Epithelial cell of proximal tubule (primary cell): ENCODE measurements around the gene HSD17B14. TPM values are rescaled to one million over a fixed set of nuclear protein-coding genes. Genes with fewer than 3 reads are reported as not detected.
A peak's percentile ranks its signal among the peaks of the same experiment; 100 is the strongest.
"Not testable (repeated sequence)": the region's sequence is repeated elsewhere in the genome, so short reads cannot be mapped to it uniquely, and the experiment has no call there.

Source experiments
- DNase-seq: peaks from one replicate; pipeline ENCODE4 v3.0.0-alpha.2; 2011; ENCODE audit warnings: low read depth
- H3K4me3 ChIP-seq: 2 replicates; pipeline ENCODE4 v1.5.1; 2011; ENCODE audit warnings: low read depth, mild to moderate bottlenecking, low read length
- total RNA-seq: library from RNA; depleted of rRNA; stranded (reverse); fragments of >200 nt; gene quantifications from 2 replicates; pipeline ENCODE4 v1.2.3, GENCODE V29; 2015
- TF ChIP-seq, protein P1 (sequence below): conservative IDR thresholded peaks from 2 replicates; pipeline ENCODE4 v1.5.1; 2012; ENCODE audit warnings: low read depth, mild to moderate bottlenecking, low read length

The HSD17B14 gene
- 2.2 and 2.8 TPM in 2 replicates for total RNA-seq

DNA sequence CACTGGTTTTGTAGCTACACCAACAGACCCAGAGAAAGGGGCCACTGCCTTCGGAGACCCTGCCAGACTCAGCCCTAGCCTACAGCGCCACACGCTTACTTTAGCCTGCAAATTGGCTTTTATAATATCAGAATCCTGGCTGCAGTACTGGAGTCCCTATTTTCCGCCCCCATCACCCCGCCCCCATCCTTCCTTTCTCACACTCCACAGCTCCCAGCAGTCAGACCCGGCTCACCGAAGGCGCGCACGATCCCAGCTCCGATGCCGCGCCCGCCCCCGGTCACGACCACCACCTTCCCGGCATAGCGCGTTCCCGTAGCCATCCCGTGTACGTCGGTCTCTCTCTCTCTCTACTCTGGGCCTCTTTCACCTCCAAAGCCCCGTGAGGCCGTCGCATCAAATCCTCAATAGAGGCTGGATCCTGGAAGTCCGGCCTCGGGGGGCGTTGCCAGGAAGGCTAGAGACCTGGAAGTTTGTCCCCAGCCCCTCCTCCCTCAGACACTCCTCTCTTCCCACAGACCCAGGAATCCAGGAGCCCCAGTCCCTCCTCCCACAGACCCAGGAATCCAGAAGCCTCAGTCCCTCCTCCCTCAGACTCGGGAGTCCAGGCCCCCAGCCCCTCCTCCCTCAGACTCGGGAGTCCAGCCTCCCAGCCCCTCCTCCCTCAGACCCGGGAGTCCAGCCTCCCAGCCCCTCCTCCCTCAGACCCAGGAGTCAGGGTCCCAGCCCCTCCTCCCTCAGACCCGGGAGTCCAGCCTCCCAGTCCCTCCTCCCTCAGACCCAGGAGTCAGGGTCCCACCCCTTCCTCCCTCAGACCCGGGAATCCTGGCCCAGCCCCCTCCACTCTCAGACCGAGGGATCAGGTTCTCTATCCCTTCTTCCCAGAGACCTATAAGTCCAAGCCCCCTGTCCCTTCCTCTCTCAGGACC is at the start of gene HSD17B14:
TSS of gene HSD17B14 (minus strand) at position 403 of the 929 bp plus-strand sequence. CDS start at position 323, 80 bp downstream.
- peak within 1 kb of the TSS; percentile 54 for H3K4me3 ChIP-seq
- TF ChIP-seq, protein P1, sequence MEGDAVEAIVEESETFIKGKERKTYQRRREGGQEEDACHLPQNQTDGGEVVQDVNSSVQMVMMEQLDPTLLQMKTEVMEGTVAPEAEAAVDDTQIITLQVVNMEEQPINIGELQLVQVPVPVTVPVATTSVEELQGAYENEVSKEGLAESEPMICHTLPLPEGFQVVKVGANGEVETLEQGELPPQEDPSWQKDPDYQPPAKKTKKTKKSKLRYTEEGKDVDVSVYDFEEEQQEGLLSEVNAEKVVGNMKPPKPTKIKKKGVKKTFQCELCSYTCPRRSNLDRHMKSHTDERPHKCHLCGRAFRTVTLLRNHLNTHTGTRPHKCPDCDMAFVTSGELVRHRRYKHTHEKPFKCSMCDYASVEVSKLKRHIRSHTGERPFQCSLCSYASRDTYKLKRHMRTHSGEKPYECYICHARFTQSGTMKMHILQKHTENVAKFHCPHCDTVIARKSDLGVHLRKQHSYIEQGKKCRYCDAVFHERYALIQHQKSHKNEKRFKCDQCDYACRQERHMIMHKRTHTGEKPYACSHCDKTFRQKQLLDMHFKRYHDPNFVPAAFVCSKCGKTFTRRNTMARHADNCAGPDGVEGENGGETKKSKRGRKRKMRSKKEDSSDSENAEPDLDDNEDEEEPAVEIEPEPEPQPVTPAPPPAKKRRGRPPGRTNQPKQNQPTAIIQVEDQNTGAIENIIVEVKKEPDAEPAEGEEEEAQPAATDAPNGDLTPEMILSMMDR: no peak
- DNase-seq: no peak

DNA sequence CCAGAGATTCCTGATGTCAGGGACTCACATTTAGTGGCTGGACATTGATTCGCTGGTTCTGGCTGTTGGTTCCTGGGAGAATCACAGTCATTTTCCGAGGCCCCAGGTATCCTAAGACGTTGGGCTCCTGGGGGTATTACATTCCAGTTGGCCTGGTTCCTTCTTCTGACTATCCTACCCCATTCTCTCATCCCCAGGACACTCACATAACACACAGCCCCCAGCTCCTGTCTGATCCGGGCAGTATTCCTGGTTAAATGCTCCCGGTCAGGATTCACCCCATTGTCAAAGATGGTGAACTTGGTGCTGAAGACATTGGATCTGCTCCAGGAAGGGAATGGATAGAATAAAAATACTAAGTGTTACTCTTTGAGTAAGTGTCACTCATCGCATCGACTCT is 47.4 kb upstream of the HSD17B14 start:
- no peak for DNase-seq
- TF ChIP-seq, protein P1: no peak

DNA sequence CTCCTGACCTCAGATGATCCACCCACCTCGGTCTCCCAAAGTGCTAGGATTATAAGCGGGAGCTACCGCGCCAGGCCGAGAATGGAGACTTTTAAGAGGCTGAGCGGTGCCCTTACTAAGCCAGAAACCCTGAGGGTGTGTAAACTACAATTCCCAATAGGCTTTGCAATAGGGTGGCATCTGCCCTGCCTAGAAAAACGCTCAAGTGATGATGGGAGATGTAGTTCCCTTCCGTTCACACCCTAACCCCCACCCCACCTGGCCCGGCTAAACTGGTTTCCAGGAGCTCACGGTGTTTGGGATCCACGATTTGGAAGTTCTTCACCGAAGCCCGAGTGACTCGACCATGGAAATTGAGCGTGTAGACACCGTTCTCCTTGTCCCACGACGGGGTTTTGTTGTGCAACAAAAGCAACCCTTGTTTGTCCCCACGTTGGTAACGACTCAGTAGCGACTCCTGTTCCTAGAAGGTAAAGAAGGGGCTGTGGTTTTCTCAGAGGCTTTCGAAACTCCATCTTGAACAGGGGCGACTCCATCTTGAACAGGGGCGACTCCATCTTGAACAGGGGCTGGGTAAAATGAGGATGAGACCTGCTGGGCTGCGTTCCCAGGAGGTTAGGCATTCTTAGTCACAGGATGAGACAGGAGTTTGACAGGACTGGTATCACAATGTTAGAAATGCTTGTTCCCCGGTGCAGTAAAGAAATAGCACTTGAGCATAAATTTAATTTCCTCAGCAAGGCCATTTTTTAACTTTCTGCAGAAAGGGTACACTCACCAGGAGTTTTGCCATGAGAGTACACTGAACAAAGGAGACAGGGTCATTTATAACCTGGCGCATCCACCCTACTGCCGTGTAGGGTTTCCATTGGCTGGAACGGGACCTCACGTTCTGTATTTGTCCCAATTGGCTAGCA is 45.7 kb upstream of the HSD17B14 start:
- H3K4me3 ChIP-seq: no peak overlapping the region
- DNase-seq: no peak
- TF ChIP-seq, protein P1: no peak

More for the DNA sequence above, 47.4 kb upstream of the HSD17B14 start:
- H3K4me3 ChIP-seq: no peak overlapping the region

DNA sequence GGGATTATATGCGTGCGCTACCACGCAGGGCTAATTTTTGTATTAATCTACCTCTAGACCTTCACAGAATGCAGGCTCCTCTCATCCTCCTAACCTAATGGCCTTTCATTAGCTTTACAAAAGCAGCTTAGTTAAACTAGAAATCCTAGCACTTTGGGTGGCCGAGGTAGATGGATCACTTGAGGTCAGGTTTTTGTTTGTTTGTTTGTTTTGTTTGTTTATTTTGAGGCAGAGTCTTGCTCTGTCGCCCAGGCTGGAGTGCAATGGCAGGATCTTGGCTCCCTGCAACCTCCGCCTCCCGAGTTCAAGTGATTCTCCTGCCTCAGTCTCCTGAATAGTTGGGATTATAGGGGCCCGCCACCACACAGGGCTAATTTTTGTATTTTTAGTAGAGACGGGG is 43.4 kb upstream of the HSD17B14 start:
- DNase-seq, H3K4me3 ChIP-seq: not testable (repeated sequence)

DNA sequence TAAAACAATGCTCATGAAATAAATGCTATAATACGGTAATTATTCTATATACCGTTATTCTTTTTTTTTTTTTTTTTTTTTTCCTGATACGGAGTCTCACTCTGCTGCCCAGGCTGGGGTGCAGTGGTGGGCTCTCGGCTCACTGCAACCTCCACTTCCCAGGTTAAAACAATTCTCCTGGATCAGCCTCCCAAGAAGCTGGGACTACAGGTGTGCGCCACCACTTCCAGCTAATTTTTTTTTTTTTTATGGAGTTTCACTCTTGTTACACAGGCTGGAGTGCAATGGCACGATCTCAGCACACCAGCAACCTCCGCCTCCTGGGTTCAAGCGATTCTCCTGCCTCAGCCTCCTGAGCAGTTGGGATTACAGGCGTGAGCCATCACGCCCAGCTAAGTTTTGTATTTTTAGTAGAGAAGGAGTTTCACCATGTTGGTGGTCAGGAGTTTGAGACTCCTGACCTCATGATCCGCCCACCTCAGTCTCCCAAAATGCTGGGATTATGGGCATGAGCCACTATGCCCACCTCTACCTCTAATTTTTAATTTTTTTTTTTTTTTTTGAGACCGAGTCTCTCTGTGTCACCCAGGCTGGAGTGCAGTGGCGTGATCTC is 42.8 kb upstream of the HSD17B14 start:
- TF ChIP-seq, protein P1: no peak
- no peak overlapping the region for H3K4me3 ChIP-seq
- no peak for DNase-seq

DNA sequence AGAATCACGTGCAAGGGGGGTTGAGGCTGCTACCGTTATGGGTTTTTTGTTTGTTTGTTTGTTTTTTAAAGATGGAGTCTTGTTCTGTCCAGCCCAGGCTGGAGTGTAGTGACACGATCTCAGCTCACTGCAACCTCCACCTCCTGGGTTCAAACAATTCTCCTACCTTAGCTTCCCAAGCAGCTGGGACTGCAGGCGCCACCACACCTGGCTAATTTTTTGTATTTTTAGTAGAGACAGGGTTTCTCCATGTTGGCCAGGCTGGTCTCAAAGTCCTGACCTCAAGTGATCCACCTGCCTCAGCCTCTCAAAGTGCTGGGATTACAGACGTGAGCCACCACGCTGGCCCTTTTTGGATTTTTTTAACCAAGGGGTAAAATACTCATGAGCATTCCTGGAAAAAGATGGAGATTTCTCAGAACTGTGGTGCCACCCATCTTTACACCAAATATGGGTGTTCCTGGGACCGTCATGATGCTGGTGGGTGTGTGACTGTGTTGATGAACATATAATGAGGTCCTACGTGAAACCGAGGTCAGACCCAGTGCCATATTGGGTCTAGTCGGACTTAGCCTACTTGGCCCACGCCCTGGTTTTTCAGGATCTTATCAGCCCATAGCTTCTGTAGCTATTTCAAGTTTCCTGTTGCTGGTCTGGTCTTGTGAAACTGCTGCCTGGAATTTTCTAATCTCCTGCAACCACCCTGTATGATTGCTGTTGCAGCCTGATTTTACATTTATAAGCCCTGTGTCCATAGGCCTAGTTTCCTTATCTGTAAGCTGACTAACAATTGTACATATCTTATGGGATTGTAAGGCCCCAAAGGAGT is 42.1 kb upstream of the HSD17B14 start:
- DNase-seq: no peak
- TF ChIP-seq, protein P1: no peak
- no peak overlapping the region for H3K4me3 ChIP-seq
